HepG2 (cell line): ENCODE results near the gene CHD9. TPM values are rescaled to one million over a fixed set of nuclear protein-coding genes. Genes with fewer than 3 reads are reported as not detected.

Source experiments
- CREM ChIP-seq, 2 experiments: sonication (generic) in 1 of 2; formaldehyde crosslinking in 1 of 2; IDR thresholded peaks; 2 replicates each; pipeline versions ENCODE4 v1.4.0 to v1.6.1; 2016 to 2020; ENCODE audit warnings: antibody characterized with exemption in 1 of 2, mild to moderate bottlenecking in 1 of 2, missing genetic modification reagents in 1 of 2
- JUND ChIP-seq: sonication (generic); formaldehyde crosslinking; IDR thresholded peaks from 2 replicates; pipeline ENCODE4 v1.8.0; 2022; ENCODE audit warnings: mild to moderate bottlenecking, missing genetic modification reagents
- PAF1 ChIP-seq: IDR thresholded peaks from 2 replicates; pipeline ENCODE4 v1.6.1; 2016; ENCODE audit warnings: missing genetic modification reagents, missing compliant biosample characterization
- REST ChIP-seq, 2 experiments: IDR thresholded peaks; 2 replicates each; pipeline ENCODE4 v1.6.1; 2011 to 2012; ENCODE audit warnings: low read length in 2 of 2, borderline replicate concordance in 1 of 2, low read depth in 1 of 2, mild to moderate bottlenecking in 1 of 2, moderate library complexity in 1 of 2
- RXRB ChIP-seq: IDR thresholded peaks from 2 replicates; pipeline ENCODE4 v1.6.1; 2016; ENCODE audit warnings: borderline replicate concordance, missing genetic modification reagents, missing compliant biosample characterization
- STAT6 ChIP-seq: sonication (generic); formaldehyde crosslinking; IDR thresholded peaks from 2 replicates; pipeline ENCODE4 v1.4.0; 2020; ENCODE audit warnings: missing genetic modification reagents, mild to moderate bottlenecking, borderline replicate concordance
- ZBTB4 ChIP-seq: sonication (generic); formaldehyde crosslinking; IDR thresholded peaks from 2 replicates; pipeline ENCODE4 v1.4.0; 2020; ENCODE audit warnings: missing genetic modification reagents, mild to moderate bottlenecking, borderline replicate concordance
- ZKSCAN8 ChIP-seq: IDR thresholded peaks from 2 replicates; pipeline ENCODE4 v1.6.1; 2016; ENCODE audit warnings: borderline replicate concordance, missing genetic modification reagents, missing compliant biosample characterization
- ZNF121 ChIP-seq: sonication (generic); formaldehyde crosslinking; IDR thresholded peaks from 2 replicates; pipeline ENCODE4 v1.5.0; 2020; ENCODE audit warnings: mild to moderate bottlenecking, missing genetic modification reagents
- ZNF180 ChIP-seq: sonication (generic); formaldehyde crosslinking; IDR thresholded peaks from 2 replicates; pipeline ENCODE4 v1.4.0; 2020; ENCODE audit warnings: low read depth, missing genetic modification reagents, borderline replicate concordance
- ZNF207 ChIP-seq: fragments of 450-650 bp; IDR thresholded peaks from 2 replicates; pipeline ENCODE4 v1.6.1; 2016; ENCODE audit warnings: antibody characterized with exemption, borderline replicate concordance
- polyA plus RNA-seq, 8 experiments: library from polyadenylated mRNA; depleted of rRNA in 3 of 8; stranded (reverse) in 7 of 8; unstranded in 1 of 8; fragments of >200 nt; fragmentation: Illumina TruSeq in 4 of 8; extraction: Trizol in 4 of 8; gene quantifications; 2 replicates each; pipeline versions ENCODE4 v1.2.1 to v1.2.3, GENCODE V29; 2011 to 2016; ENCODE audit warnings: low read depth in 4 of 8, missing spikeins in 1 of 8, mixed read lengths in 1 of 8; ENCODE audit not compliant: insufficient read depth in 1 of 8
- total RNA-seq, 5 experiments: library from RNA; depleted of rRNA; stranded (reverse); fragments of >200 nt; fragmentation: Illumina TruSeq; extraction: Trizol; gene quantifications; 2 replicates each; pipeline ENCODE4 v1.2.3, GENCODE V29; 2016; ENCODE audit warnings: low read depth in 1 of 5
- TF ChIP-seq, protein P1 (sequence below): sonication (generic); formaldehyde crosslinking; IDR thresholded peaks from 2 replicates; pipeline ENCODE4 v1.5.1; 2020; ENCODE audit warnings: missing genetic modification reagents, mild to moderate bottlenecking, borderline replicate concordance
- TF ChIP-seq, protein P2 (sequence below): sonication (generic); formaldehyde crosslinking; IDR thresholded peaks from 2 replicates; pipeline ENCODE4 v1.5.0; 2020; ENCODE audit warnings: missing genetic modification reagents

Gene CHD9
- total and polyA plus RNA-seq, 2 of the 13 experiments (the other 11 are each of a cell fraction or from before 2014, with no cell fraction given), result 23.4 to 27.7 TPM

- TF ChIP-seq, protein P1, sequence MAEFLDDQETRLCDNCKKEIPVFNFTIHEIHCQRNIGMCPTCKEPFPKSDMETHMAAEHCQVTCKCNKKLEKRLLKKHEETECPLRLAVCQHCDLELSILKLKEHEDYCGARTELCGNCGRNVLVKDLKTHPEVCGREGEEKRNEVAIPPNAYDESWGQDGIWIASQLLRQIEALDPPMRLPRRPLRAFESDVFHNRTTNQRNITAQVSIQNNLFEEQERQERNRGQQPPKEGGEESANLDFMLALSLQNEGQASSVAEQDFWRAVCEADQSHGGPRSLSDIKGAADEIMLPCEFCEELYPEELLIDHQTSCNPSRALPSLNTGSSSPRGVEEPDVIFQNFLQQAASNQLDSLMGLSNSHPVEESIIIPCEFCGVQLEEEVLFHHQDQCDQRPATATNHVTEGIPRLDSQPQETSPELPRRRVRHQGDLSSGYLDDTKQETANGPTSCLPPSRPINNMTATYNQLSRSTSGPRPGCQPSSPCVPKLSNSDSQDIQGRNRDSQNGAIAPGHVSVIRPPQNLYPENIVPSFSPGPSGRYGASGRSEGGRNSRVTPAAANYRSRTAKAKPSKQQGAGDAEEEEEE (CRISPR knock-in tag), result no peak
- no peak for TF ChIP-seq ZNF180 (CRISPR knock-in tag)
- 0 out of 4 replicates have a peak, but pooled peaks of 1 of the 2 experiments have one; percentile 22 for TF ChIP-seq REST (IDR thresholded peaks at IDR 0.05; ENCODE audit: borderline replicate concordance in 1 of 2, low read depth in 1 of 2, low read length in 2 of 2)
- TF ChIP-seq, protein P2, sequence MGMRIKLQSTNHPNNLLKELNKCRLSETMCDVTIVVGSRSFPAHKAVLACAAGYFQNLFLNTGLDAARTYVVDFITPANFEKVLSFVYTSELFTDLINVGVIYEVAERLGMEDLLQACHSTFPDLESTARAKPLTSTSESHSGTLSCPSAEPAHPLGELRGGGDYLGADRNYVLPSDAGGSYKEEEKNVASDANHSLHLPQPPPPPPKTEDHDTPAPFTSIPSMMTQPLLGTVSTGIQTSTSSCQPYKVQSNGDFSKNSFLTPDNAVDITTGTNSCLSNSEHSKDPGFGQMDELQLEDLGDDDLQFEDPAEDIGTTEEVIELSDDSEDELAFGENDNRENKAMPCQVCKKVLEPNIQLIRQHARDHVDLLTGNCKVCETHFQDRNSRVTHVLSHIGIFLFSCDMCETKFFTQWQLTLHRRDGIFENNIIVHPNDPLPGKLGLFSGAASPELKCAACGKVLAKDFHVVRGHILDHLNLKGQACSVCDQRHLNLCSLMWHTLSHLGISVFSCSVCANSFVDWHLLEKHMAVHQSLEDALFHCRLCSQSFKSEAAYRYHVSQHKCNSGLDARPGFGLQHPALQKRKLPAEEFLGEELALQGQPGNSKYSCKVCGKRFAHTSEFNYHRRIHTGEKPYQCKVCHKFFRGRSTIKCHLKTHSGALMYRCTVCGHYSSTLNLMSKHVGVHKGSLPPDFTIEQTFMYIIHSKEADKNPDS, result peak; percentile 48; the same call in 1 of the 2 replicates
- no peak for TF ChIP-seq ZNF121 (CRISPR knock-in tag)
- no peak for TF ChIP-seq STAT6
- no peak for TF ChIP-seq CREM (IDR thresholded peaks at IDR 0.05)
- TF ChIP-seq CREM (CRISPR knock-in tag; IDR thresholded peaks at IDR 0.05), result no peak
- TF ChIP-seq PAF1 (CRISPR knock-in tag), result no peak
- TF ChIP-seq ZBTB4 (CRISPR knock-in tag), result no peak
- TF ChIP-seq RXRB (CRISPR knock-in tag), result peak; percentile 89
- peak; percentile 83 for TF ChIP-seq JUND (CRISPR knock-in tag)
- no peak for TF ChIP-seq ZKSCAN8 (CRISPR knock-in tag)
- no peak for TF ChIP-seq ZNF207
These were observed 44.7 kb downstream of the CHD9 start (continued) for GRCh38 chr16:53099318-53100130.
